Measurements from ENCODE around the gene NUDT22.

Gene NUDT22

GRCh38 chr11:64251016-64251752, 25.1 kb downstream of the NUDT22 start, which contains the start of gene PLCB3:
TSS of gene PLCB3 (plus strand) at chr11:64251530. CDS start at chr11:64251650, 120 bp downstream.
- TF ChIP-seq CTCF (conservative IDR thresholded peaks at IDR 0.05; ENCODE audit: control insufficient read depth, insufficient read depth, low read depth, low read length), result peak; percentile 23
- peak within 1 kb of the TSS; percentile 83 for H3K4me3 ChIP-seq (ENCODE audit: control insufficient read depth, low read depth, low read length)
- no peak for DNase-seq (ENCODE audit: low read depth)

- DNase-seq (ENCODE audit: low read depth), result no peak
- peak overlapping the region; percentile 83 for H3K4me3 ChIP-seq (ENCODE audit: control insufficient read depth, low read depth, low read length)
- TF ChIP-seq CTCF (conservative IDR thresholded peaks at IDR 0.05; ENCODE audit: control insufficient read depth, insufficient read depth, low read depth, low read length), result no peak
These were observed 25.6 kb downstream of the NUDT22 start for GRCh38 chr11:64251753-64252002.

- peak overlapping the region; percentile 83 for H3K4me3 ChIP-seq (ENCODE audit: control insufficient read depth, low read depth, low read length)
- TF ChIP-seq CTCF (conservative IDR thresholded peaks at IDR 0.05; ENCODE audit: control insufficient read depth, insufficient read depth, low read depth, low read length), result peak; percentile 38
- no peak for DNase-seq (ENCODE audit: low read depth)
These were observed 26.2 kb downstream of the NUDT22 start for GRCh38 chr11:64252003-64252872.

- TF ChIP-seq CTCF (conservative IDR thresholded peaks at IDR 0.05; ENCODE audit: control insufficient read depth, insufficient read depth, low read depth, low read length), result no peak
- no peak for DNase-seq (ENCODE audit: low read depth)
- no peak overlapping the region for H3K4me3 ChIP-seq (ENCODE audit: control insufficient read depth, low read depth, low read length)
These were observed 27.0 kb downstream of the NUDT22 start for GRCh38 chr11:64253043-64253442.

- no peak for TF ChIP-seq CTCF (conservative IDR thresholded peaks at IDR 0.05; ENCODE audit: control insufficient read depth, insufficient read depth, low read depth, low read length)
- H3K4me3 ChIP-seq (ENCODE audit: control insufficient read depth, low read depth, low read length), result no peak overlapping the region
These were observed 27.4 kb downstream of the NUDT22 start for GRCh38 chr11:64253481-64253880.

GRCh38 chr11:64254326-64254725, 28.3 kb downstream of the NUDT22 start:
- no peak overlapping the region for H3K4me3 ChIP-seq (ENCODE audit: control insufficient read depth, low read depth, low read length)
- TF ChIP-seq CTCF (conservative IDR thresholded peaks at IDR 0.05; ENCODE audit: control insufficient read depth, insufficient read depth, low read depth, low read length), result no peak
- DNase-seq (ENCODE audit: low read depth), result no peak

More at GRCh38 chr11:64253481-64253880, 27.4 kb downstream of the NUDT22 start:
- no peak for DNase-seq (ENCODE audit: low read depth)

All from fibroblast of mammary gland (primary cell).